OCI-M1 (cell line): ENCODE data around the gene UCP1.
"Not testable (repeated sequence)": the region's sequence is repeated elsewhere in the genome, so short reads cannot be mapped to it uniquely, and the experiment has no call there.

Experiments used
- DNase-seq: peaks from one replicate; lab custom pipeline; 2025; lab: John Stamatoyannopoulos, UW

The UCP1 gene

GRCh38 chr4:140533951-140534480, 34.7 kb downstream of the UCP1 start:
- DNase-seq, result no peak

GRCh38 chr4:140529434-140529833, 39.3 kb downstream of the UCP1 start:
- DNase-seq, result peak; percentile 77

- DNase-seq, result peak; percentile 99
Measured at GRCh38 chr4:140523857-140524742, 44.7 kb downstream of the UCP1 start, which contains the start of gene ELMOD2. ELMOD2 (plus strand) TSS chr4:140524168; CDS start chr4:140525429, 1,261 bp downstream.

- DNase-seq, result no peak
Measured at GRCh38 chr4:140523370-140523856, 45.3 kb downstream of the UCP1 start.

- no peak for DNase-seq
Measured at GRCh38 chr4:140515423-140515822, 53.3 kb downstream of the UCP1 start.

GRCh38 chr4:140513765-140514164, 55.0 kb downstream of the UCP1 start:
- DNase-seq, result not testable (repeated sequence)
